Muscle of leg (tissue), 11 donors: ENCODE measurements around the gene FOXK1. TPM values are rescaled to one million over a fixed set of nuclear protein-coding genes. Genes with fewer than 3 reads are reported as not detected.
A peak's percentile ranks its signal among the peaks of the same experiment; 100 is the strongest.
"Not testable (repeated sequence)": the region's sequence is repeated elsewhere in the genome, so short reads cannot be mapped to it uniquely, and the experiment has no call there.

Experiments
- DNase-seq: peaks from one replicate; pipeline ENCODE4 v3.0.0; 2013
- H3K27ac ChIP-seq: one replicate; pipeline ENCODE4 v1.5.1; 2013; ENCODE audit warnings: mild to moderate bottlenecking, low read length, control low read depth
- H3K27me3 ChIP-seq: one replicate; pipeline ENCODE4 v1.6.1; 2013; ENCODE audit warnings: low read length; ENCODE audit not compliant: control insufficient read depth, insufficient read depth
- H3K36me3 ChIP-seq: one replicate; pipeline ENCODE4 v1.6.1; 2013; ENCODE audit warnings: low read length; ENCODE audit not compliant: control insufficient read depth, insufficient read depth
- H3K4me1 ChIP-seq: one replicate; pipeline ENCODE4 v1.6.1; 2013; ENCODE audit warnings: low read length; ENCODE audit not compliant: control insufficient read depth, insufficient read depth
- H3K4me3 ChIP-seq: one replicate; pipeline ENCODE4 v1.5.1; 2013; ENCODE audit warnings: low read length, control low read depth
- H3K9me3 ChIP-seq: replicated peaks from 2 replicates; pipeline ENCODE4 v1.6.1; 2013; ENCODE audit warnings: low read depth, low read length; ENCODE audit not compliant: control insufficient read depth
- WGBS: methylation state at CpG from one replicate; pipeline ENCODE4 v1.1.5; 2013; ENCODE audit warnings: missing lambda C conversion rate; ENCODE audit not compliant: insufficient coverage; 5-methylcytosine and 5-hydroxymethylcytosine counted together
- polyA plus RNA-seq, 8 donors: library from polyadenylated mRNA; unstranded; fragments of 120-200 nt; gene quantifications; one replicate each; pipeline versions ENCODE4 v1.2.1 to v1.2.3, GENCODE V29; 2013; ENCODE audit warnings: inconsistent platforms in 1 of 8, low replicate concordance in 1 of 8; ENCODE audit not compliant: insufficient read length in 8 of 8, insufficient read depth in 1 of 8
- total RNA-seq: library from RNA; stranded (reverse); fragments of 120-200 nt; gene quantifications from one replicate; pipeline ENCODE4 v1.2.4, GENCODE V29; 2013

The FOXK1 gene
- total and polyA plus RNA-seq, 9 donors = 10.9 to 19.8 (median 18.2) TPM

- WGBS = 100% methylated on average over 1 of the region's 9 CpGs
- no peaks in the 10 kb centered on the region for H3K27me3 ChIP-seq
- no peaks in the 10 kb centered on the region for H3K9me3 ChIP-seq
- H3K4me3 ChIP-seq = no peak overlapping the region
- H3K4me1 ChIP-seq = peaks cover 34% of the 10 kb centered on the region
- DNase-seq = no peak
- no peak overlapping the region for H3K27ac ChIP-seq
- peaks cover 8% of the 10 kb centered on the region for H3K36me3 ChIP-seq
These were observed 114.4 kb downstream of the FOXK1 start for GRCh38 chr7:4796453-4796852.

DNA sequence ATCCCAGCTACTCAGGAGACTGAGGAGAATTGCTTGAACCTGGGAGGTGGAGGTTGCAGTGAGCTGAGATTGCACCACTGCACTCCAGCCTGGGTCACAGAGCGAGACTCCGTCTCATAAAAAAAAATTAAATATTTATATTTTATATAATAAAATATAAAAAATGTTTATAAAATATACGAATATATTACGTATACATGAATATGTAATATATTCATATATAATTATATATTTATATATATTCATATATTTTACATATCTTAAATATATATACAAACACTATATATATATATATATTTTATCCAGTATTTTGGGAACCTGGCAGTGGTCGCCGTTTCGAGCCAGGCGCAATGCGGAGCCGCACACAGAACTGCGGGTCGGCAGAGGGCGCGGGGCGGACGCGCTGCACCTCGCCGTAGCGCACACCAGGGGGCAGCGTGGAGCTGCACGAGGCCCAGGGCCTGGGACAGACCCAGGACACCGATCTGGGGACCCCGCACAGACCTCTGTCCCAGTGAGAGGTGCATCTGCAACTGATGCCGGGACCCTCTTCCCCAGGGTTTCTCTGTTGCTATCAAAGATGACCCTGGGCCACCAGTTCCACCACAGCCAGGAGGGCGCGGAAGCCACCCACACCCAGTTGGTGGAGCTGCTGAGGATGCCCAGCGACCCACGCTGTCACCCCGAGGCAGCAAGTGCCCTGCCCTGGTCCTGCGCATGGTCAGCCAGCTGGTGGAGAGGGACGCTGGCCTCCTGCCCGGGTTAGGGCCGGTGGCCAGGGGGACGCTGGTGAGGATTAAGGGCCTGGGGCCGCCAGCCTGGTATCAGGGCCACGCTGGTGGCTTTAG, 116.0 kb downstream of the FOXK1 start:
- Histone ChIP-seq H3K27me3 (no peaks in the 10 kb centered on the region), H3K4me3 (no peak overlapping the region), H3K4me1 (peaks cover 26% of the 10 kb centered on the region), H3K36me3 (peaks cover 4% of the 10 kb centered on the region), H3K9me3 (no peaks in the 10 kb centered on the region), H3K27ac (peak overlapping the region; percentile 35)
- WGBS = 28% methylated on average over 32 of the region's 37 CpGs
- DNase-seq = peak; percentile 53

DNA sequence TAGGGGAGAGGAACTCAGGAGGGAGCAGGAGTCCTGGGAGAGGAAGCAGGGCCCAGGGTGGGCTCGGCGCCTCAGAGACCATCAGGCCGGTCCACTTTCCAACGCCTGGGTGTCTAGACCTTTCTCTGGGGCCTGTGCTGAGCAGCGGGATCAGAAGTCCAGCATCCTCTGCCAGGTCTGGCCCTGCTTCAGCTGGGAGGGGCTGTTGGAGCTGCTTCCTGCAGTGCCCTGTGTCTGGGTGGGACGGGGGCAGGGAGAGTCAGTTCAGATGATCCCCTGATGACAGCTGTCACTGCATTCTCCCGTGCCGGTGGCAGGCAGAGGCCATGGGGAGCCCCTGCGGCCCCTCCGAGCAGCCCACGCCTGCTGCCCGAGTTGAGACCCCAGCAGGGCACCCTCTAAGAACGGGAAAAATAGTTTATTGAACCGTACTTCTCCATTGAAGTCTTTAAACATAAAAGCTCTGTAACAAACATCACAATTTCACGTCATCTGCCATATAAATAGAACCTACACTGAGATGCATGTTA, 116.7 kb downstream of the FOXK1 start:
- DNase-seq = no peak
- Histone ChIP-seq H3K4me1 (peaks cover 24% of the 10 kb centered on the region), H3K4me3 (no peak overlapping the region), H3K9me3 (no peaks in the 10 kb centered on the region), H3K27ac (peak overlapping the region; percentile 35), H3K36me3 (peaks cover 4% of the 10 kb centered on the region), H3K27me3 (no peaks in the 10 kb centered on the region)
- WGBS = 81% methylated on average over 9 of the region's 15 CpGs

- H3K27me3 ChIP-seq = no peaks in the 10 kb centered on the region
- no peak overlapping the region for H3K27ac ChIP-seq
- WGBS = 53% methylated on average over 34 of the region's 39 CpGs
- no peak overlapping the region for H3K4me3 ChIP-seq
- H3K4me1 ChIP-seq = peaks cover 24% of the 10 kb centered on the region
- H3K36me3 ChIP-seq = peaks cover under 1% of the 10 kb centered on the region
- no peaks in the 10 kb centered on the region for H3K9me3 ChIP-seq
- peak; percentile 80 for DNase-seq
These were observed 117.6 kb downstream of the FOXK1 start for GRCh38 chr7:4799508-4800268.

DNA sequence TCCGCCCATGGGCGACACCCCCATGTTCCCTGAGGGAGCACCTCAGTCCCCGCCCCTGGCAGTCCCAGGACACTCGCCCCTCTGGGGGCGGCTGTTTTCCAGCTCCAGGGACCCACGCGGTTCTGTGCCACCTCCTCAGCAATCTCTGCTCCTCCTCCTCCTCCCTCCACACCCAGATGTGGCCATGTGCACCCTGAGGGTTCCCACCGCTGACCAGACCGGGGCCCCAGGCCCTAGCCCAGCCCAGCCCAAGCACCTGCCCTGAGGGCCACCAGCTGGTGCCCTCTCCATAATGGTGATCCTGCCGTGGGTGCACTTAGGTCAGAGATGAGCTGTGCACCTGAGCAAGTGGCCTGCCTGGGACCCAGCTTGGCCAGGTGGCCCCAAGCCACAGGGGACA, 118.4 kb downstream of the FOXK1 start:
- 75% methylated on average over 10 of the region's 10 CpGs for WGBS
- Histone ChIP-seq H3K4me1 (peaks cover 26% of the 10 kb centered on the region), H3K4me3 (no peak overlapping the region), H3K36me3 (no peaks in the 10 kb centered on the region), H3K9me3 (no peaks in the 10 kb centered on the region), H3K27me3 (no peaks in the 10 kb centered on the region), H3K27ac (no peak overlapping the region)
- DNase-seq = no peak

DNA sequence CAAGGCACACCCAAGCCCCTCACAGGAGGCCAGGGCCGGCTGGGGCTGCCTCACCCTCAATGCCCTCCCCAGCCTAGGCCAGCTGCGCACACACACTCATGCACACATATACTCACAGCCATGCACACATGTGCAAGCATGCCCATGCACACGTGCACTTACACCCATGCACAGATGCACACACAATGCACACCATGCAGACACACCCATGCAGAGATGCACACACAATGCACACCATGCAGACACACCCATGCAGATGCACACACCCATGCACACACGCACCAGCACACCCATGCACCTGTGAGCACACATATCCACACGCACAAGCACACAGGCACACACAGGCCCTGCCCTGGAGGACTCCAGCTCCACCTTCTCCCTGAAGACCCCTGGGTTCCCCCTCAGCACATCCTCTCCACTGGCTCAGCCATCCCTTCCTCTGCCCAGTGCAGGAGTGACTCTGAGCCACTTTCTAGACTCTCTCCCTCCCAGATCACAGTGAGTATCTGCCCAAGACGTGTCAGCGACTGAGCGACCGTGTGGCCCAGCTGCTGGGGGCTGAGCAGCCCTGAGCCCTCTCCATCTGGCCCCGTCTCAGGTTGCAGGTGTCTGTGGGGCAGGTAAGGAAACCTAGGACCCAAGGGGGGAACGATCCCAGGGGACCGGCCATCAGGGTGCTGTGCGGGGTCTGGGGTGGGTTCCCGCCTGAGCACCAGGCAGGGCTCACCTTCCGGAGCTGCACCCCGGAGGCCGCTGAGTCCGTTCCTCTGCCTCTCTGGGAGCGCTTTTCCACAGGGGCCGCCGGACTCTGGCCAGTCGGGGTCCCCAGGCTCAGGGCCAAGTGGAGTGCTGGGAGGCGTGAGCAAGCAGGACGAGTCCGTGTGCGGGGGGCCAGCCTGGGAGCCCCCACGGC, 119.1 kb downstream of the FOXK1 start:
- no peak for DNase-seq
- Histone ChIP-seq H3K4me3 (no peak overlapping the region), H3K4me1 (peaks cover 29% of the 10 kb centered on the region), H3K36me3 (no peaks in the 10 kb centered on the region), H3K27me3 (peaks cover 2% of the 10 kb centered on the region), H3K9me3 (no peaks in the 10 kb centered on the region), H3K27ac (no peak overlapping the region)
- WGBS = 84% methylated on average over 25 of the region's 27 CpGs

- Histone ChIP-seq H3K9me3 (no peaks in the 10 kb centered on the region), H3K36me3 (no peaks in the 10 kb centered on the region), H3K27me3 (peaks cover 9% of the 10 kb centered on the region), H3K27ac (no peak overlapping the region), H3K4me1 (peaks cover 33% of the 10 kb centered on the region), H3K4me3 (no peak overlapping the region)
- no peak for DNase-seq
- 91% methylated on average over 18 of the region's 18 CpGs for WGBS
These were observed 119.7 kb downstream of the FOXK1 start for GRCh38 chr7:4801839-4802231.

DNA sequence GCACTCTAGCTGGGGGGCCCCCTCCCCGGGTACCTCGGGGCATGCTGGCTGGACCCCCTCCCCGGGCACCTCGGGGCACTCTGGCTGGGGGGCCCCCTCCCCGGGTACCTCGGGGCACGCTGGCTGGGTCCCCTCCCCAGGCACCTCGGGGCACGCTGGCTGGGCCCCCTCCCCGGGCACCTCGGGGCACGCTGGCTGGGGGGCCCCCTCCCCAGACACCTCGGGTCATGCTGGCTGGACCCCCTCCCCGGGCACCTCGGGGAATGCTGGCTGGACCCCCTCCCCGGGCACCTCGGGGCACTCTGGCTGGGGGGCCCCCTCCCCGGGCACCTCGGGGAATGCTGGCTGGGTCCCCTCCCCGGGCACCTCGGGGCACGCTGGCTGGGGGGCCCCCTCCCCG, 120.5 kb downstream of the FOXK1 start:
- not testable (repeated sequence) for H3K4me3 ChIP-seq, H3K9me3 ChIP-seq, H3K27ac ChIP-seq, DNase-seq, H3K36me3 ChIP-seq
- Histone ChIP-seq H3K27me3 (peaks cover 14% of the 10 kb centered on the region), H3K4me1 (peaks cover 33% of the 10 kb centered on the region)
- 92% methylated on average over 18 of the region's 23 CpGs for WGBS

- Histone ChIP-seq H3K4me1 (peaks cover 28% of the 10 kb centered on the region), H3K4me3 (no peak overlapping the region), H3K27ac (no peak overlapping the region), H3K36me3 (no peaks in the 10 kb centered on the region), H3K27me3 (peaks cover 17% of the 10 kb centered on the region), H3K9me3 (no peaks in the 10 kb centered on the region)
- 68% methylated on average over 39 of the region's 41 CpGs for WGBS
- no peak for DNase-seq
These were observed 121.5 kb downstream of the FOXK1 start for GRCh38 chr7:4803397-4804241.
